Measurements from ENCODE around the gene RAB38.

The RAB38 gene

DNA sequence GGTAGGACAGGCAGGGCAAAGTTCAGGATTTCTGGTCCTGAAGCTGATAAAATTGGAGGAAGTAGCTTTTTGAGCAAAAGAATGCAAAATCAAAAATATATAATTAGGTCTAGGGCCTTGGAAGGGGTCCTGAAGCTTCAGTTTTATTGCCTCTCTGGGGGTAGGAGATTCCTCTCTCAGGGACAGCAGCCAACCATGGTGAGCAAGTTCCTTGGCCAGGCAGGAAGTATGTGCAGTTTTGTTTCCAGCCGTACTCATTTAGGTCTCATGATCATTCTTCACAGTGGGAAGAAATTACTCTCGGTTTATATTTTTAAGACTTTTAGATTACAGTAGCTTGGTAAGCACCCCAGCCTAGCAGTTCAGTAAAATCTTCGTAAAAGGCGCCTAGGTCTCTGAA, 2.9 kb upstream of the RAB38 start:
- TF ChIP-seq NFIC (IDR thresholded peaks at IDR 0.05) (no peak), FOXM1 (IDR thresholded peaks at IDR 0.05; ENCODE audit: borderline replicate concordance, low read depth) (no peak), YY1 (IDR thresholded peaks at IDR 0.05; ENCODE audit: low read depth) (no peak), CEBPB (IDR thresholded peaks at IDR 0.05) (no peak), MAX (IDR thresholded peaks at IDR 0.05) (no peak), EGR1 (IDR thresholded peaks at IDR 0.05) (no peak), CREB1 (IDR thresholded peaks at IDR 0.05; ENCODE audit: low read depth) (no peak), TEAD4 (IDR thresholded peaks at IDR 0.05) (no peak), RAD21 (IDR thresholded peaks at IDR 0.05; ENCODE audit: low read depth) (no peak), EP300 (IDR thresholded peaks at IDR 0.05; ENCODE audit: borderline replicate concordance) (no peak), USF1 (IDR thresholded peaks at IDR 0.05) (no peak)
- TF ChIP-seq, protein P1, sequence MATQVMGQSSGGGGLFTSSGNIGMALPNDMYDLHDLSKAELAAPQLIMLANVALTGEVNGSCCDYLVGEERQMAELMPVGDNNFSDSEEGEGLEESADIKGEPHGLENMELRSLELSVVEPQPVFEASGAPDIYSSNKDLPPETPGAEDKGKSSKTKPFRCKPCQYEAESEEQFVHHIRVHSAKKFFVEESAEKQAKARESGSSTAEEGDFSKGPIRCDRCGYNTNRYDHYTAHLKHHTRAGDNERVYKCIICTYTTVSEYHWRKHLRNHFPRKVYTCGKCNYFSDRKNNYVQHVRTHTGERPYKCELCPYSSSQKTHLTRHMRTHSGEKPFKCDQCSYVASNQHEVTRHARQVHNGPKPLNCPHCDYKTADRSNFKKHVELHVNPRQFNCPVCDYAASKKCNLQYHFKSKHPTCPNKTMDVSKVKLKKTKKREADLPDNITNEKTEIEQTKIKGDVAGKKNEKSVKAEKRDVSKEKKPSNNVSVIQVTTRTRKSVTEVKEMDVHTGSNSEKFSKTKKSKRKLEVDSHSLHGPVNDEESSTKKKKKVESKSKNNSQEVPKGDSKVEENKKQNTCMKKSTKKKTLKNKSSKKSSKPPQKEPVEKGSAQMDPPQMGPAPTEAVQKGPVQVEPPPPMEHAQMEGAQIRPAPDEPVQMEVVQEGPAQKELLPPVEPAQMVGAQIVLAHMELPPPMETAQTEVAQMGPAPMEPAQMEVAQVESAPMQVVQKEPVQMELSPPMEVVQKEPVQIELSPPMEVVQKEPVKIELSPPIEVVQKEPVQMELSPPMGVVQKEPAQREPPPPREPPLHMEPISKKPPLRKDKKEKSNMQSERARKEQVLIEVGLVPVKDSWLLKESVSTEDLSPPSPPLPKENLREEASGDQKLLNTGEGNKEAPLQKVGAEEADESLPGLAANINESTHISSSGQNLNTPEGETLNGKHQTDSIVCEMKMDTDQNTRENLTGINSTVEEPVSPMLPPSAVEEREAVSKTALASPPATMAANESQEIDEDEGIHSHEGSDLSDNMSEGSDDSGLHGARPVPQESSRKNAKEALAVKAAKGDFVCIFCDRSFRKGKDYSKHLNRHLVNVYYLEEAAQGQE (IDR thresholded peaks at IDR 0.05; ENCODE audit: low read depth): no peak

- TF ChIP-seq ZBTB7A (IDR thresholded peaks at IDR 0.05; ENCODE audit: low read depth): no peak
- no peak for TF ChIP-seq YY1 (IDR thresholded peaks at IDR 0.05; ENCODE audit: low read depth)
These were observed 379 bp upstream of the RAB38 start for GRCh38 chr11:88175569-88176075.

DNA sequence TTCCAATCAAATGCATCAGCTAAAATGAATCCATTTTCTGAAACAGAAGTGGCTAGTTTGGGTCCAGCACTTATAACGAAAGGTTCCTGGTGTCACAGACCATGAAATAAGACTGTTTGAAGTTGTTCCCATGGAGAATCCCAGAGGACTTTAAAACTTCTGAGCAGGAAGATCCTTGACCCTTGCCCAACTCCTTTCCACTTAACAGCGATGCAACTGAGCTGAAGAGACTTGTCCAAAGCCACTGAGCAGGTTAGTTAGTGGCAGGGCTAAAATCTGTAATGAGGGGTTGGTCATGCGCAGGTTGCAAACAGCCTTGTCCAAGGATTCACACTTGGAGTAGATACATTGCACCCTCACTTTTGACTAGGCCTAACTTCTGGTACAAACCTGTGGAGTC, 1.3 kb downstream of the RAB38 start:
- TF ChIP-seq FOXM1 (IDR thresholded peaks at IDR 0.05; ENCODE audit: borderline replicate concordance, low read depth): no peak
- TF ChIP-seq TAF1 (IDR thresholded peaks at IDR 0.05; ENCODE audit: low read depth): no peak
- TF ChIP-seq USF1 (IDR thresholded peaks at IDR 0.05): no peak
- TF ChIP-seq CREB1 (IDR thresholded peaks at IDR 0.05; ENCODE audit: low read depth): no peak
- TF ChIP-seq CEBPB (IDR thresholded peaks at IDR 0.05): no peak
- TF ChIP-seq, protein P1 (IDR thresholded peaks at IDR 0.05; ENCODE audit: low read depth): no peak
- TF ChIP-seq NFIC (IDR thresholded peaks at IDR 0.05): no peak
- no peak for TF ChIP-seq YY1 (IDR thresholded peaks at IDR 0.05; ENCODE audit: low read depth)
- TF ChIP-seq EGR1 (IDR thresholded peaks at IDR 0.05): no peak
- no peak for TF ChIP-seq ZBTB7A (IDR thresholded peaks at IDR 0.05; ENCODE audit: low read depth)
- TF ChIP-seq EP300 (IDR thresholded peaks at IDR 0.05; ENCODE audit: borderline replicate concordance): no peak
- TF ChIP-seq MAX (IDR thresholded peaks at IDR 0.05): no peak
- TF ChIP-seq TEAD4 (IDR thresholded peaks at IDR 0.05): no peak
- no peak for TF ChIP-seq RAD21 (IDR thresholded peaks at IDR 0.05; ENCODE audit: low read depth)
- TF ChIP-seq TCF12 (IDR thresholded peaks at IDR 0.05; ENCODE audit: low read depth): no peak

GRCh38 chr11:88171982-88172381, 3.3 kb downstream of the RAB38 start:
- TF ChIP-seq FOXM1 (IDR thresholded peaks at IDR 0.05; ENCODE audit: borderline replicate concordance, low read depth) (no peak), NFIC (IDR thresholded peaks at IDR 0.05) (no peak), CREB1 (IDR thresholded peaks at IDR 0.05; ENCODE audit: low read depth) (no peak), RAD21 (IDR thresholded peaks at IDR 0.05; ENCODE audit: low read depth) (no peak), TCF12 (IDR thresholded peaks at IDR 0.05; ENCODE audit: low read depth) (no peak), MAX (IDR thresholded peaks at IDR 0.05) (no peak), YY1 (IDR thresholded peaks at IDR 0.05; ENCODE audit: low read depth) (no peak), USF1 (IDR thresholded peaks at IDR 0.05) (no peak), ZBTB7A (IDR thresholded peaks at IDR 0.05; ENCODE audit: low read depth) (no peak), TAF1 (IDR thresholded peaks at IDR 0.05; ENCODE audit: low read depth) (no peak), TEAD4 (IDR thresholded peaks at IDR 0.05) (no peak), EGR1 (IDR thresholded peaks at IDR 0.05) (no peak), EP300 (IDR thresholded peaks at IDR 0.05; ENCODE audit: borderline replicate concordance) (no peak), CEBPB (IDR thresholded peaks at IDR 0.05) (no peak)
- TF ChIP-seq, protein P1 (IDR thresholded peaks at IDR 0.05; ENCODE audit: low read depth): no peak

All from Ishikawa (cell line).